Ovary (tissue), 3 donors: Measurements from ENCODE around the gene ZNF839.

Experiments used
- EP300 ChIP-seq: sonication (generic); formaldehyde crosslinking; IDR thresholded peaks from one replicate; pipeline ENCODE4 v1.6.1; 2017; ENCODE audit warnings: antibody characterized with exemption
- POLR2A ChIP-seq: fragments of 450-650 bp; IDR thresholded peaks from one replicate; pipeline ENCODE4 v1.6.1; 2017; ENCODE audit warnings: antibody characterized with exemption, mild to moderate bottlenecking, moderate library complexity
- TF ChIP-seq, protein P1 (sequence below), 3 donors: fragments of 450-650 bp in 2 of 3; fragments of 200-600 bp in 1 of 3; IDR thresholded peaks; one replicate each; pipeline versions ENCODE4 v1.5.1 to v1.8.0; 2016 to 2022; ENCODE audit warnings: antibody characterized with exemption in 3 of 3, mild to moderate bottlenecking in 1 of 3
- donor health status: DM: no; HTN: no; CAD: no.

DNA sequence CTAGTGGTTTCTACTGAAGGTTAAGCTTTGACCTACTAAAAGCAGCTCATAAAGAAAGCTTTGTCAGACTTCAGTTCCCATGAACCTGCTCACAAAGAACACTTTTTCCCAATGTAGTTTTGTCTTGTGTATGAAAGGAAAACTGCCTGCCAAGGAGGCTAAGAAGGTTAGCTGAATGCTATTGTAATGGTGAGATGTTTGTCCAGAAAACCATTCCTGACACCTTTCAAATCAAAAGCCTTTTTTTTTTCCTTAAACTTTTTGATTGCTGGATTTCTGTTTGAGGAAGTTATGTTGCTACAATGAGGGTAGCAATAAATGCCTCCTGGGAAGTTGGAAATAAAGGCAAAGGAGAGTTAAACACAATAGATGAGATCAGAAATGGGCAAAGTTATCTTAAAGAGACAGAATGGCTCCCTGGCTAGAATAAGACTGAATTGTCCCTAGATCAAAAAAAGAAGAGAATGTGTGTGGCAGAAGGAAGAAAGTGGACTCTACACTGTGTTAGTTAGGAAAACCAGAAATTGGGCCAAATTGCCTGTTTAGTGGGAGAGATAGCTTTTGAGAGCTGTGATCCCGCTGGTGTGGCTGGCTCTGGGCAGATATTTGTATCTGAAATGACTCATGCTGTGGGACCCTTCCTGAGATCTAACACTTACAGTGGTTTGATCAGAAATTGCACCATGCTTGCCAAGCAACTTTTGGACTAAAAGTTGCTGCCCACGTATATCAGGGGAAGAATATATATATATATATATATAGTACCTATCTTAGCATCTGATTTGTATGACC, 70.7 kb downstream of the ZNF839 start:
- TF ChIP-seq, protein P1, sequence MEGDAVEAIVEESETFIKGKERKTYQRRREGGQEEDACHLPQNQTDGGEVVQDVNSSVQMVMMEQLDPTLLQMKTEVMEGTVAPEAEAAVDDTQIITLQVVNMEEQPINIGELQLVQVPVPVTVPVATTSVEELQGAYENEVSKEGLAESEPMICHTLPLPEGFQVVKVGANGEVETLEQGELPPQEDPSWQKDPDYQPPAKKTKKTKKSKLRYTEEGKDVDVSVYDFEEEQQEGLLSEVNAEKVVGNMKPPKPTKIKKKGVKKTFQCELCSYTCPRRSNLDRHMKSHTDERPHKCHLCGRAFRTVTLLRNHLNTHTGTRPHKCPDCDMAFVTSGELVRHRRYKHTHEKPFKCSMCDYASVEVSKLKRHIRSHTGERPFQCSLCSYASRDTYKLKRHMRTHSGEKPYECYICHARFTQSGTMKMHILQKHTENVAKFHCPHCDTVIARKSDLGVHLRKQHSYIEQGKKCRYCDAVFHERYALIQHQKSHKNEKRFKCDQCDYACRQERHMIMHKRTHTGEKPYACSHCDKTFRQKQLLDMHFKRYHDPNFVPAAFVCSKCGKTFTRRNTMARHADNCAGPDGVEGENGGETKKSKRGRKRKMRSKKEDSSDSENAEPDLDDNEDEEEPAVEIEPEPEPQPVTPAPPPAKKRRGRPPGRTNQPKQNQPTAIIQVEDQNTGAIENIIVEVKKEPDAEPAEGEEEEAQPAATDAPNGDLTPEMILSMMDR (IDR thresholded peaks at IDR 0.05) = no peak
- no peak for TF ChIP-seq POLR2A
- no peak for TF ChIP-seq EP300
